GM23338 (cell line): ENCODE data around the gene SFI1. TPM values are rescaled to one million over a fixed set of nuclear protein-coding genes. Genes with fewer than 3 reads are reported as not detected.

Experiments
- ATAC-seq: fragments of 200-7000 bp; cut with Tn5 transposase; 3 replicates; pipeline ENCODE4 v1.9.1; 2020
- DNase-seq: peaks from one replicate; pipeline ENCODE4 v3.0.0-alpha.2; 2015; ENCODE audit warnings: low spot score
- H2AFZ ChIP-seq: fragments of 200-600 bp; sonication (generic); 2 replicates; pipeline ENCODE4 v1.8.0; 2016; ENCODE audit warnings: antibody characterized with exemption, mild to moderate bottlenecking, moderate library complexity
- H3F3A ChIP-seq: fragments of 200-600 bp; sonication (generic); replicated peaks from 2 replicates; pipeline ENCODE4 v1.8.0; 2017; ENCODE audit warnings: antibody characterized with exemption, mixed run types, low read depth
- H3K27ac ChIP-seq: fragments of 200-600 bp; sonication (generic); 2 replicates; pipeline ENCODE4 v1.6.1; 2016; ENCODE audit warnings: low read depth
- H3K27me3 ChIP-seq: fragments of 200-600 bp; sonication (generic); 2 replicates; pipeline ENCODE4 v1.8.0; 2016; ENCODE audit warnings: mild to moderate bottlenecking, mixed run types, moderate library complexity; ENCODE audit not compliant: insufficient read depth
- H3K36me3 ChIP-seq: fragments of 200-600 bp; sonication (generic); 2 replicates; pipeline ENCODE4 v1.8.0; 2016; ENCODE audit warnings: mild to moderate bottlenecking; ENCODE audit not compliant: insufficient read depth
- H3K4me1 ChIP-seq: fragments of 200-600 bp; sonication (generic); 2 replicates; pipeline ENCODE4 v1.8.0; 2016; ENCODE audit warnings: mild to moderate bottlenecking, moderate library complexity; ENCODE audit not compliant: insufficient read depth
- H3K4me2 ChIP-seq: fragments of 200-600 bp; sonication (generic); 2 replicates; pipeline ENCODE4 v1.7.1; 2017; ENCODE audit warnings: mixed run types
- H3K4me3 ChIP-seq: fragments of 200-600 bp; sonication (generic); 2 replicates; pipeline ENCODE4 v1.6.1; 2016; ENCODE audit warnings: mixed run types
- H3K79me2 ChIP-seq: fragments of 200-600 bp; sonication (generic); replicated peaks from 2 replicates; pipeline ENCODE4 v1.8.0; 2017; ENCODE audit warnings: mild to moderate bottlenecking; ENCODE audit not compliant: insufficient read depth
- H3K9me2 ChIP-seq: fragments of 200-600 bp; sonication (generic); 2 replicates; pipeline ENCODE4 v1.8.0; 2017; ENCODE audit not compliant: insufficient read depth
- H4K20me1 ChIP-seq: fragments of 200-600 bp; sonication (generic); replicated peaks from 2 replicates; pipeline ENCODE4 v1.8.0; 2017; ENCODE audit warnings: mild to moderate bottlenecking; ENCODE audit not compliant: insufficient read depth
- H3K27ac Mint-ChIP-seq: 2 replicates; pipeline ENCODE4 v1.8.0; 2020; ENCODE audit warnings: inconsistent platforms, mild to moderate bottlenecking, moderate library complexity, mixed read lengths
- H3K27me3 Mint-ChIP-seq: 3 replicates; pipeline ENCODE4 v1.8.0; 2022; ENCODE audit warnings: low read depth, mild to moderate bottlenecking, moderate library complexity, mixed read lengths, inconsistent platforms; ENCODE audit not compliant: insufficient read depth, poor library complexity
- H3K36me3 Mint-ChIP-seq: 3 replicates; pipeline ENCODE4 v1.8.0; 2021; ENCODE audit warnings: low read depth, mild to moderate bottlenecking, inconsistent platforms, moderate library complexity, mixed read lengths
- H3K4me1 Mint-ChIP-seq: 3 replicates; pipeline ENCODE4 v1.8.0; 2020; ENCODE audit warnings: mild to moderate bottlenecking, inconsistent platforms, mixed read lengths
- H3K4me3 Mint-ChIP-seq: 3 replicates; pipeline ENCODE4 v1.8.0; 2021; ENCODE audit warnings: moderate library complexity, mild to moderate bottlenecking, inconsistent platforms, mixed read lengths
- H3K9me3 Mint-ChIP-seq: 3 replicates; pipeline ENCODE4 v1.8.0; 2020; ENCODE audit warnings: moderate library complexity, mild to moderate bottlenecking, inconsistent platforms, mixed read lengths
- CREB1 ChIP-seq: fragments of 250-450 bp; sonication (Bioruptor Pico); IDR thresholded peaks from 2 replicates; pipeline ENCODE4 v1.5.0; 2020; ENCODE audit warnings: low read depth, mild to moderate bottlenecking, moderate library complexity
- EZH2 ChIP-seq: fragments of 200-600 bp; sonication (generic); IDR thresholded peaks from one replicate; pipeline ENCODE4 v1.8.0; 2017; ENCODE audit warnings: antibody characterized with exemption, mild to moderate bottlenecking, low read depth; ENCODE audit not compliant: unreplicated experiment
- EZH2phosphoT487 ChIP-seq: fragments of 200-600 bp; sonication (generic); IDR thresholded peaks from one replicate; pipeline ENCODE4 v1.8.1; 2018; ENCODE audit warnings: antibody characterized with exemption; ENCODE audit not compliant: unreplicated experiment
- NANOG ChIP-seq: IDR thresholded peaks from 2 replicates; pipeline ENCODE4 v1.6.1; 2016; ENCODE audit warnings: antibody characterized with exemption, borderline replicate concordance
- POLR2AphosphoS5 ChIP-seq: IDR thresholded peaks from 2 replicates; pipeline ENCODE4 v1.6.1; 2016; ENCODE audit warnings: antibody characterized with exemption, low read depth
- STAT1 ChIP-seq: IDR thresholded peaks from one replicate; pipeline ENCODE4 v1.6.1; 2016; ENCODE audit warnings: antibody characterized with exemption; ENCODE audit not compliant: unreplicated experiment
- ZNF331 ChIP-seq: fragments of 250-450 bp; sonication (Bioruptor Pico); IDR thresholded peaks from 2 replicates; pipeline ENCODE4 v1.5.0; 2020; ENCODE audit warnings: low read depth, mild to moderate bottlenecking, moderate library complexity
- polyA plus RNA-seq: library from polyadenylated mRNA; unstranded; fragments of >200 nt; fragmentation: Nextera tagmentation; extraction: Ambion mirVana; gene quantifications from 2 replicates; pipeline ENCODE4 v1.2.1, GENCODE V29; 2016
- total RNA-seq: library from RNA; depleted of rRNA; stranded (reverse); fragments of >200 nt; shearing (Covaris generic); gene quantifications from 2 replicates; pipeline ENCODE4 v1.2.3, GENCODE V29; 2014
- TF ChIP-seq, protein P1 (sequence below): IDR thresholded peaks from one replicate; pipeline ENCODE4 v1.6.1; 2018; ENCODE audit warnings: antibody characterized with exemption; ENCODE audit not compliant: unreplicated experiment
- TF ChIP-seq, protein P2 (sequence below), 2 experiments: fragments of 200-600 bp in 1 of 2; sonication (generic) in 1 of 2; conservative IDR thresholded peaks; 2 replicates each; pipeline versions ENCODE4 v1.5.1 to v1.6.1; 2016 to 2017; ENCODE audit warnings: antibody characterized with exemption in 2 of 2, low read depth in 2 of 2, mild to moderate bottlenecking in 2 of 2, moderate library complexity in 1 of 2
- TF ChIP-seq, protein P3 (sequence below): IDR thresholded peaks from 2 replicates; pipeline ENCODE4 v1.6.1; 2016; ENCODE audit warnings: antibody characterized with exemption

The SFI1 gene
- total and polyA plus RNA-seq, 2 experiments from 2014 or later: 16.7 to 25.6 TPM

DNA sequence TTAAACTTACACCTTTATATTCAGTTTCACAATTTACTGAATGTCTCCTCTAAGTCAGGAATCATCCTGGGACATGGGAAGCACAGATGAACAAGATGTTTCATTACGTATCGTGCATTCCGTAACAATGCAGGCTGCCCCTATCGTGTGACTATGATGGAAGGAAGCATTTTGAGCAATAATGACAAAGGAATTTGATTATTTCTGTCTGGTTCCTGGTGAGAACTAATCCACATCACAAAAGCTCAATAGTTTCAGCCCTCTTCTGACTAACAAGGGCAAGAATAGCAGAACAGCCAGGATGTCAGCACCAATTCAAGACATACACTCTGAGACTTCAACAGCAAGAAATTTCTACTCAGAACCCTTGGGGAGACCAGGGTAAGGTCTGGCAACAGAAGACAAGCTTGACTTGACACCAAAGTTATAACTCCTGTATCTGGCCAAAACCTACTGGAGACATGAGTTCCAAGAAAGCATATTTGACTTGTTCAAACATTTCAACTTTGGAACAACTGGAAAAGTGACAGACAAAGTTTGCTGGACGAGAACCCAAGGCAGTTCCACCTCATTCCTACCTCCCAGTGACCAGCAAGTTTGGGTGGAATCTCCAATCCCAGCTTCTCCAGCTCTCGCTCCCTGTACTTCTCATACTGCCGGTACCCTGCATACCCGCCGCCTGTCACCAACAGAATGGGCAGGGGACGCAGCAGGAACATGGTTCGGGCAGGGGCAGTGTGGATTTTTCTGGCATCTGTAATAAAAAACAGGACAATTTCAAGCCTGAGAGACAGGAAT lies 151.4 kb downstream of the SFI1 start:
- Mint-ChIP-seq H3K9me3 (no peaks in the 10 kb centered on the region), H3K4me3 (no peak overlapping the region), H3K27me3 (peaks cover 6% of the 10 kb centered on the region), H3K36me3 (peaks cover 46% of the 10 kb centered on the region; the same call in 2 of the 3 replicates), H3K27ac (peak overlapping the region; percentile 78), H3K4me1 (peaks cover 25% of the 10 kb centered on the region)
- H3K4me3 ChIP-seq: peak overlapping the region; percentile 30; the same call in 1 of the 2 replicates
- no peaks in the 10 kb centered on the region for H3K9me2 ChIP-seq
- peaks cover 67% of the 10 kb centered on the region for H3K79me2 ChIP-seq
- H3K36me3 ChIP-seq: peaks cover 18% of the 10 kb centered on the region
- H3K4me1 ChIP-seq: peaks cover 28% of the 10 kb centered on the region
- no peaks in the 10 kb centered on the region for H3K27me3 ChIP-seq
- H3K27ac ChIP-seq: peak overlapping the region; percentile 84; the same call in 1 of the 2 replicates
- peaks cover 22% of the 10 kb centered on the region for H4K20me1 ChIP-seq
- peak overlapping the region; percentile 66 for H3K4me2 ChIP-seq
- H3F3A ChIP-seq: 0 out of 2 replicates have a peak, but pooled peaks cover 3% of the 10 kb centered on the region
- no peak for TF ChIP-seq POLR2AphosphoS5
- TF ChIP-seq, protein P1, sequence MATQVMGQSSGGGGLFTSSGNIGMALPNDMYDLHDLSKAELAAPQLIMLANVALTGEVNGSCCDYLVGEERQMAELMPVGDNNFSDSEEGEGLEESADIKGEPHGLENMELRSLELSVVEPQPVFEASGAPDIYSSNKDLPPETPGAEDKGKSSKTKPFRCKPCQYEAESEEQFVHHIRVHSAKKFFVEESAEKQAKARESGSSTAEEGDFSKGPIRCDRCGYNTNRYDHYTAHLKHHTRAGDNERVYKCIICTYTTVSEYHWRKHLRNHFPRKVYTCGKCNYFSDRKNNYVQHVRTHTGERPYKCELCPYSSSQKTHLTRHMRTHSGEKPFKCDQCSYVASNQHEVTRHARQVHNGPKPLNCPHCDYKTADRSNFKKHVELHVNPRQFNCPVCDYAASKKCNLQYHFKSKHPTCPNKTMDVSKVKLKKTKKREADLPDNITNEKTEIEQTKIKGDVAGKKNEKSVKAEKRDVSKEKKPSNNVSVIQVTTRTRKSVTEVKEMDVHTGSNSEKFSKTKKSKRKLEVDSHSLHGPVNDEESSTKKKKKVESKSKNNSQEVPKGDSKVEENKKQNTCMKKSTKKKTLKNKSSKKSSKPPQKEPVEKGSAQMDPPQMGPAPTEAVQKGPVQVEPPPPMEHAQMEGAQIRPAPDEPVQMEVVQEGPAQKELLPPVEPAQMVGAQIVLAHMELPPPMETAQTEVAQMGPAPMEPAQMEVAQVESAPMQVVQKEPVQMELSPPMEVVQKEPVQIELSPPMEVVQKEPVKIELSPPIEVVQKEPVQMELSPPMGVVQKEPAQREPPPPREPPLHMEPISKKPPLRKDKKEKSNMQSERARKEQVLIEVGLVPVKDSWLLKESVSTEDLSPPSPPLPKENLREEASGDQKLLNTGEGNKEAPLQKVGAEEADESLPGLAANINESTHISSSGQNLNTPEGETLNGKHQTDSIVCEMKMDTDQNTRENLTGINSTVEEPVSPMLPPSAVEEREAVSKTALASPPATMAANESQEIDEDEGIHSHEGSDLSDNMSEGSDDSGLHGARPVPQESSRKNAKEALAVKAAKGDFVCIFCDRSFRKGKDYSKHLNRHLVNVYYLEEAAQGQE: no peak
- TF ChIP-seq ZNF331: no peak
- no peak for TF ChIP-seq NANOG
- TF ChIP-seq, protein P2, sequence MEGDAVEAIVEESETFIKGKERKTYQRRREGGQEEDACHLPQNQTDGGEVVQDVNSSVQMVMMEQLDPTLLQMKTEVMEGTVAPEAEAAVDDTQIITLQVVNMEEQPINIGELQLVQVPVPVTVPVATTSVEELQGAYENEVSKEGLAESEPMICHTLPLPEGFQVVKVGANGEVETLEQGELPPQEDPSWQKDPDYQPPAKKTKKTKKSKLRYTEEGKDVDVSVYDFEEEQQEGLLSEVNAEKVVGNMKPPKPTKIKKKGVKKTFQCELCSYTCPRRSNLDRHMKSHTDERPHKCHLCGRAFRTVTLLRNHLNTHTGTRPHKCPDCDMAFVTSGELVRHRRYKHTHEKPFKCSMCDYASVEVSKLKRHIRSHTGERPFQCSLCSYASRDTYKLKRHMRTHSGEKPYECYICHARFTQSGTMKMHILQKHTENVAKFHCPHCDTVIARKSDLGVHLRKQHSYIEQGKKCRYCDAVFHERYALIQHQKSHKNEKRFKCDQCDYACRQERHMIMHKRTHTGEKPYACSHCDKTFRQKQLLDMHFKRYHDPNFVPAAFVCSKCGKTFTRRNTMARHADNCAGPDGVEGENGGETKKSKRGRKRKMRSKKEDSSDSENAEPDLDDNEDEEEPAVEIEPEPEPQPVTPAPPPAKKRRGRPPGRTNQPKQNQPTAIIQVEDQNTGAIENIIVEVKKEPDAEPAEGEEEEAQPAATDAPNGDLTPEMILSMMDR (conservative IDR thresholded peaks at IDR 0.05; ENCODE audit: low read depth in 2 of 2): no peak
- TF ChIP-seq, protein P3, sequence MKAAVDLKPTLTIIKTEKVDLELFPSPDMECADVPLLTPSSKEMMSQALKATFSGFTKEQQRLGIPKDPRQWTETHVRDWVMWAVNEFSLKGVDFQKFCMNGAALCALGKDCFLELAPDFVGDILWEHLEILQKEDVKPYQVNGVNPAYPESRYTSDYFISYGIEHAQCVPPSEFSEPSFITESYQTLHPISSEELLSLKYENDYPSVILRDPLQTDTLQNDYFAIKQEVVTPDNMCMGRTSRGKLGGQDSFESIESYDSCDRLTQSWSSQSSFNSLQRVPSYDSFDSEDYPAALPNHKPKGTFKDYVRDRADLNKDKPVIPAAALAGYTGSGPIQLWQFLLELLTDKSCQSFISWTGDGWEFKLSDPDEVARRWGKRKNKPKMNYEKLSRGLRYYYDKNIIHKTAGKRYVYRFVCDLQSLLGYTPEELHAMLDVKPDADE: no peak
- TF ChIP-seq CREB1 (CRISPR knock-in tag): no peak
- DNase-seq (no peak), ATAC-seq (peak; percentile 39; the same call in 2 of the 3 replicates)
- no peak overlapping the region for H2AFZ ChIP-seq

DNA sequence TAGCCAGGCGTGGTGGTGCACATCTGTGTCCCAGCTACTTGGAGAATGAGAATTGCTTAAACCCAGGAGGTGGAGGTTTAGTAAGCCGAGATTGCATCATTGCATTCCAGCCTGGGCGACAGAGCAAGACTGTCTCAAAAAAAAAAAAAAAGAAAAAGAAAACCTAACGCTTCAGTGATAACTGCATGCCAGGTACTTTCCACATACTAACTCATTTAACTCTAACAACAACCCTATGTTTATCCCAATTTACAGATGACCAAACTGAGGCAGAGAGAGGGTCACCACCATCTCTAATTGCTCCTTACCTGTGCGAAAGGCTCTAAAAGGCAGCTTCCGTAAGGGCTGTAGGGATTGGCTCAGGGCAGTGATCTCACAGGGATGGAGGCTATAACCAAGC lies 154.1 kb downstream of the SFI1 start:
- Histone ChIP-seq H3K79me2 (peaks cover 78% of the 10 kb centered on the region), H3K27me3 (no peaks in the 10 kb centered on the region), H3K27ac (peak overlapping the region; percentile 7; the same call in 1 of the 2 replicates), H2AFZ (no peak overlapping the region), H3F3A (0 out of 2 replicates have a peak, but pooled peaks cover 5% of the 10 kb centered on the region), H4K20me1 (peaks cover 29% of the 10 kb centered on the region), H3K36me3 (peaks cover 18% of the 10 kb centered on the region), H3K9me2 (no peaks in the 10 kb centered on the region), H3K4me1 (peaks cover 28% of the 10 kb centered on the region), H3K4me2 (no peak overlapping the region), H3K4me3 (no peak overlapping the region)
- no peak for TF ChIP-seq STAT1
- no peak for TF ChIP-seq EZH2
- no peak for TF ChIP-seq ZNF331
- no peak for TF ChIP-seq CREB1 (CRISPR knock-in tag)
- TF ChIP-seq EZH2phosphoT487: no peak
- TF ChIP-seq POLR2AphosphoS5: no peak
- Mint-ChIP-seq H3K36me3 (peaks cover 32% of the 10 kb centered on the region), H3K4me1 (peaks cover 25% of the 10 kb centered on the region), H3K4me3 (no peak overlapping the region), H3K9me3 (no peaks in the 10 kb centered on the region), H3K27me3 (peaks cover 6% of the 10 kb centered on the region), H3K27ac (peak overlapping the region; percentile 79)
- DNase-seq (peak; percentile 23), ATAC-seq (no peak)
